ENCODE data around the gene PTCD3. TPM values are rescaled to one million over a fixed set of nuclear protein-coding genes. Genes with fewer than 3 reads are reported as not detected.

PTCD3 gene
- polyA plus RNA-seq, 1 of the 3 experiments (the other 2 are of a cell fraction): 44.5 TPM

DNA sequence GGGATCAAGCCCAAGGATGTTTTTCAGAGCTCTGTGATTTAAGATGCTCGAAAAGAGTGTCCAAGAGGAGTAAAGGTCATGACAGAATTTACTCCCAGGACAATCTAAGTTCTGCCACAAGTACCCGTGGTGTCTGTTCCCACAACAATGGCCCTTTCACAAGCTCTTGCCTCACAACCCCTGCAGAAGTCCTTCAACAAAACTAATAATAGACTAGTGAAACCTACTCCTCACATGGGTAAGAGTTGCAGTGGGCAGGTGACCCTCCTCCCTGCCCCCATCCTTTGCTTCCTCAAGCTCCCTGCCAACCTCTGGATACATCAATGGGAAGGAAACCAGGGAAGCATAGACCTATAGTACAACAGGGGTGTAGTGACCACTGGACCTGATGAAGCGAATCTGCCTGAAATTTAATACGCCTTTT is 34.9 kb downstream of the PTCD3 start:
- TF ChIP-seq POLR2AphosphoS5 (IDR thresholded peaks at IDR 0.05; ENCODE audit: low read depth, low read length): peak; percentile 29
- no peak for TF ChIP-seq MEF2A (IDR thresholded peaks at IDR 0.05; ENCODE audit: borderline replicate concordance, low read depth)
- H3K9me2 ChIP-seq: no peaks in the 10 kb centered on the region
- H3K9ac ChIP-seq: no peak overlapping the region
- H4K20me1 ChIP-seq (ENCODE audit: insufficient read depth): no peaks in the 10 kb centered on the region
- peaks cover 19% of the 10 kb centered on the region for H3F3A ChIP-seq (replicated peaks; ENCODE audit: insufficient read depth)
- ChIA-PET CTCF (interaction anchor here (1.0 kb wide), 1 partner anchor 504 kb away, joined by 3 read pairs; no protein-coding TSS in a partner anchor), POLR2A (interaction anchor here (1.0 kb wide), 1 partner anchor 314 kb away, joined by 3 read pairs; no protein-coding TSS in a partner anchor)
- DNase-seq: no peak
- 96% methylated on average over 4 of the region's 4 CpGs for WGBS (ENCODE audit: low lambda C conversion rate)
- H3K4me1 ChIP-seq (ENCODE audit: control insufficient read depth in 1 of 2, insufficient read depth in 2 of 2, low read depth in 1 of 2, low read length in 1 of 2): no peaks in the 10 kb centered on the region
- H3K36me3 ChIP-seq (replicated peaks in 1 of 2; ENCODE audit: control insufficient read depth in 1 of 2, insufficient read depth in 2 of 2, low read length in 1 of 2): peaks cover 80 to 87% of the 10 kb centered on the region in 2 experiments
- no peaks in the 10 kb centered on the region for H3K79me2 ChIP-seq (ENCODE audit: insufficient read depth)
- H3K27me3 ChIP-seq (ENCODE audit: insufficient read depth): no peaks in the 10 kb centered on the region
- no peak overlapping the region for H2AFZ ChIP-seq (ENCODE audit: low read depth)
- H3K4me3 ChIP-seq (ENCODE audit: low read depth in 2 of 2, low read length in 1 of 2): no peak overlapping the region
- no peaks in the 10 kb centered on the region for H3K9me3 ChIP-seq
- H3K4me2 ChIP-seq: no peak overlapping the region
- no peak overlapping the region for H3K27ac ChIP-seq (ENCODE audit: low read depth in 2 of 2, low read length in 1 of 2)

DNA sequence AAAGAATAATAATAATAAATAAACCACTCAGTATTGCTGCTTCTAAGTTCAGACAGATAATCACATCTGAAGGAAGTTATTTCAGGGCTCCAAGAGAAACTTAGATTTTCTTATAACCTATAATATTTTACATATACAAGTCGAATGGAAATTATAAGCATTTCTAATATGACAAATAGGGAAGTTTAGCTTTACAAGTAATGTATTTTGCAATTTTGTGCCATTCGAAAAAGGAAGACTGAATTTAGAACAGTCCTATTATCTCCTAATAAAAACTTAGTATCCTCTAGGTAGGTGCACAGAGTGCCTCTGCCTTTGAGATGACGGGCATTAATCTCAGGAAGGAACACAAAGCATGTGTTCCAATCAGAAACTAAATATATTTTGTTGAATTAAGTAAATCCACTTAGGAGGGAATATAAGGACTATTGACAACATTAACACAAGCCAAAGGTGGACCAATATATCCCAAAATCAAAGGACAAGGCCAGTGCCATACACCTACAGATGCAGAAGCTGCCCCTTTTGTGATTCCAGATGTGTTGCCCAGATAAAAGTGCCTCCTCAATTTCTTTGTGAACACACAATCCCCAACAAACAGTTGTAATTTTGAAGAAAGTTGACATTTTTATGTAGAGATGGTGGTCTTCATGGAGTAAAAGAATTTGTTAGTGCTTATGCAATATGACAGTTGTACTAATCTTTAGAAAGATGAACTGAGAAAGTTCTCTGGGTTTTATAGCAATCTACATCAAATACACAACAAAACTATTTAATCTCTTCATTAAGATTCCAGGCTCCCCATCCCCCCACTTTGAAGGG is 36.6 kb downstream of the PTCD3 start:
- H3K9me3 ChIP-seq: no peaks in the 10 kb centered on the region
- H3K36me3 ChIP-seq (replicated peaks in 1 of 2; ENCODE audit: control insufficient read depth in 1 of 2, insufficient read depth in 2 of 2, low read length in 1 of 2): peaks cover 75 to 87% of the 10 kb centered on the region in 2 experiments
- DNase-seq: no peak
- no peaks in the 10 kb centered on the region for H3K9me2 ChIP-seq
- peaks cover 22% of the 10 kb centered on the region for H3F3A ChIP-seq (replicated peaks; ENCODE audit: insufficient read depth)
- WGBS (ENCODE audit: low lambda C conversion rate): 69% methylated on average over 3 of the region's 3 CpGs
- H3K27ac ChIP-seq (ENCODE audit: low read depth in 2 of 2, low read length in 1 of 2): no peak overlapping the region
- POLR2A ChIA-PET: no interaction called here
- no peak for TF ChIP-seq NRF1 (IDR thresholded peaks at IDR 0.05; ENCODE audit: low read depth, low read length)
- no peak overlapping the region for H3K4me2 ChIP-seq
- no peaks in the 10 kb centered on the region for H3K27me3 ChIP-seq (ENCODE audit: insufficient read depth)
- H4K20me1 ChIP-seq (ENCODE audit: insufficient read depth): no peaks in the 10 kb centered on the region
- H3K4me1 ChIP-seq (ENCODE audit: control insufficient read depth in 1 of 2, insufficient read depth in 2 of 2, low read depth in 1 of 2, low read length in 1 of 2): no peaks in the 10 kb centered on the region
- no peak overlapping the region for H3K4me3 ChIP-seq (ENCODE audit: low read depth in 2 of 2, low read length in 1 of 2)
- CTCF ChIA-PET: interaction anchor here (0.9 kb wide), 1 partner anchor 315 kb away, joined by 4 read pairs; no protein-coding TSS in a partner anchor
- H3K79me2 ChIP-seq (ENCODE audit: insufficient read depth): no peaks in the 10 kb centered on the region
- H2AFZ ChIP-seq (ENCODE audit: low read depth): no peak overlapping the region
- no peak overlapping the region for H3K9ac ChIP-seq

DNA sequence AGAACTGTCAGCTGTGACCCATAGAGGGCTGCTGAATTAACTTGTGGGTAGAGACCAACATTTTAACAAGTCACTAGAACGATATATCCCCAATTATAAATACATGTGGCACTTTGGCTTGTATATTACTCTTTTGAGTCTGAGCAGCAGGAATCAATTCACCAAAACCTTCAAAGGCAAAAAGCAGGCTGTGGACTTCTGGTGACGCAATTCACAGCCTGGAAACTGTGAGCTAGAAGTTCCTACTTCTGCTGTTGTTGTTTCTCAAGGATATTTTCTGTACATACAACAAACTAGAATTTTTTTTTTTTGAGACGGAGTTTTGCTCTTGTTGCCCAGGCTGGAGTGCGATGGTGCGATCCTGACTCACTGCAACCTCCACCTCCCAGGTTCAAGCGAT is 37.3 kb downstream of the PTCD3 start:
- H3K9me2 ChIP-seq: no peaks in the 10 kb centered on the region
- DNase-seq: no peak
- WGBS (ENCODE audit: low lambda C conversion rate): 95% methylated on average over 6 of the region's 6 CpGs
- no peak overlapping the region for H3K4me3 ChIP-seq (ENCODE audit: low read depth in 2 of 2, low read length in 1 of 2)
- no peaks in the 10 kb centered on the region for H4K20me1 ChIP-seq (ENCODE audit: insufficient read depth)
- no peak overlapping the region for H3K27ac ChIP-seq (ENCODE audit: low read depth in 2 of 2, low read length in 1 of 2)
- CTCF ChIA-PET: interaction anchor here (0.9 kb wide), 1 partner anchor 316 kb away, joined by 4 read pairs; no protein-coding TSS in a partner anchor
- H3K79me2 ChIP-seq (ENCODE audit: insufficient read depth): no peaks in the 10 kb centered on the region
- H2AFZ ChIP-seq (ENCODE audit: low read depth): no peak overlapping the region
- H3K4me2 ChIP-seq: no peak overlapping the region
- H3K9ac ChIP-seq: no peak overlapping the region
- peaks cover 22% of the 10 kb centered on the region for H3F3A ChIP-seq (replicated peaks; ENCODE audit: insufficient read depth)
- POLR2A ChIA-PET: no interaction called here
- TF ChIP-seq POLR2AphosphoS5 (IDR thresholded peaks at IDR 0.05; ENCODE audit: low read depth, low read length) (no peak), JUND (IDR thresholded peaks at IDR 0.05) (no peak), USF1 (IDR thresholded peaks at IDR 0.05; ENCODE audit: borderline replicate concordance, low read depth) (no peak), EP300 (IDR thresholded peaks at IDR 0.05; ENCODE audit: borderline replicate concordance in 1 of 2, low read depth in 1 of 2, low read length in 1 of 2) (no peak), RAD21 (IDR thresholded peaks at IDR 0.05; ENCODE audit: low read length) (no peak), CHD2 (IDR thresholded peaks at IDR 0.05; ENCODE audit: low read length, partially characterized antibody) (no peak), MXI1 (IDR thresholded peaks at IDR 0.05; ENCODE audit: low read depth, low read length) (no peak), PBX3 (IDR thresholded peaks at IDR 0.05) (no peak), RFX5 (IDR thresholded peaks at IDR 0.05; ENCODE audit: low read length) (no peak), RCOR1 (IDR thresholded peaks at IDR 0.05; ENCODE audit: low read length) (no peak), SMC3 (IDR thresholded peaks at IDR 0.05; ENCODE audit: low read depth, low read length) (no peak), GABPA (IDR thresholded peaks at IDR 0.05; ENCODE audit: low read depth) (no peak), FOXJ3 (CRISPR knock-in tag; IDR thresholded peaks at IDR 0.05) (no peak)
- TF ChIP-seq, protein P1, sequence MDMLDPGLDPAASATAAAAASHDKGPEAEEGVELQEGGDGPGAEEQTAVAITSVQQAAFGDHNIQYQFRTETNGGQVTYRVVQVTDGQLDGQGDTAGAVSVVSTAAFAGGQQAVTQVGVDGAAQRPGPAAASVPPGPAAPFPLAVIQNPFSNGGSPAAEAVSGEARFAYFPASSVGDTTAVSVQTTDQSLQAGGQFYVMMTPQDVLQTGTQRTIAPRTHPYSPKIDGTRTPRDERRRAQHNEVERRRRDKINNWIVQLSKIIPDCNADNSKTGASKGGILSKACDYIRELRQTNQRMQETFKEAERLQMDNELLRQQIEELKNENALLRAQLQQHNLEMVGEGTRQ (IDR thresholded peaks at IDR 0.05; ENCODE audit: borderline replicate concordance, low read depth, low read length): no peak
- H3K36me3 ChIP-seq (replicated peaks in 1 of 2; ENCODE audit: control insufficient read depth in 1 of 2, insufficient read depth in 2 of 2, low read length in 1 of 2): peaks cover 74 to 86% of the 10 kb centered on the region in 2 experiments
- H3K27me3 ChIP-seq (ENCODE audit: insufficient read depth): no peaks in the 10 kb centered on the region
- no peaks in the 10 kb centered on the region for H3K9me3 ChIP-seq
- H3K4me1 ChIP-seq (ENCODE audit: control insufficient read depth in 1 of 2, insufficient read depth in 2 of 2, low read depth in 1 of 2, low read length in 1 of 2): no peaks in the 10 kb centered on the region
